Liver (tissue), 9 donors: ENCODE data around the gene RNPS1. TPM values are rescaled to one million over a fixed set of nuclear protein-coding genes. Genes with fewer than 3 reads are reported as not detected.

Source experiments
- DNase-seq: peaks from one replicate; pipeline ENCODE4 v3.0.0-alpha.2; 2017; ENCODE audit warnings: low spot score
- H3K27ac ChIP-seq, 2 donors: one replicate each; pipeline ENCODE4 v1.7.0; 2013; ENCODE audit warnings: inconsistent platforms in 2 of 2, low read length in 2 of 2, control low read depth in 1 of 2, low read depth in 1 of 2, mild to moderate bottlenecking in 1 of 2
- H3K27me3 ChIP-seq, 4 donors: one replicate each; pipeline versions ENCODE4 v1.6.1 to v1.7.0; 2013; ENCODE audit warnings: low read length in 3 of 4, inconsistent platforms in 1 of 4, mild to moderate bottlenecking in 1 of 4, moderate library complexity in 1 of 4; ENCODE audit not compliant: control insufficient read depth in 4 of 4, insufficient read depth in 4 of 4
- H3K36me3 ChIP-seq, 4 donors: one replicate each; pipeline versions ENCODE4 v1.6.1 to v1.7.0; 2013; ENCODE audit warnings: low read length in 3 of 4, mild to moderate bottlenecking in 3 of 4, low read depth in 1 of 4, moderate library complexity in 1 of 4; ENCODE audit not compliant: control insufficient read depth in 4 of 4, insufficient read depth in 3 of 4
- H3K4me1 ChIP-seq, 4 donors: one replicate each; pipeline versions ENCODE4 v1.6.1 to v1.7.0; 2013; ENCODE audit warnings: low read length in 3 of 4, mild to moderate bottlenecking in 3 of 4, moderate library complexity in 1 of 4; ENCODE audit not compliant: control insufficient read depth in 4 of 4, insufficient read depth in 4 of 4
- H3K4me3 ChIP-seq, 3 donors: one replicate each; pipeline versions ENCODE4 v1.6.1 to v1.7.0; 2013; ENCODE audit warnings: low read length in 3 of 3, control low read depth in 1 of 3, low read depth in 1 of 3, mild to moderate bottlenecking in 1 of 3
- H3K9ac ChIP-seq, 2 donors: one replicate each; pipeline ENCODE4 v1.7.0; 2013; ENCODE audit warnings: low read length in 2 of 2, mild to moderate bottlenecking in 2 of 2, moderate library complexity in 2 of 2, control low read depth in 1 of 2, low read depth in 1 of 2
- H3K9me3 ChIP-seq, 4 donors: one replicate each; pipeline versions ENCODE4 v1.6.1 to v1.7.0; 2013; ENCODE audit warnings: low read length in 3 of 4; ENCODE audit not compliant: control insufficient read depth in 4 of 4
- EGR1 ChIP-seq, 2 donors: IDR thresholded peaks; 2 replicates each; pipeline ENCODE4 v1.6.1; 2016 to 2018; ENCODE audit warnings: antibody characterized with exemption in 2 of 2, low read depth in 2 of 2
- FOXA1 ChIP-seq: IDR thresholded peaks from 2 replicates; pipeline ENCODE4 v1.6.1; 2016; ENCODE audit warnings: antibody characterized with exemption
- FOXA2 ChIP-seq: IDR thresholded peaks from 2 replicates; pipeline ENCODE4 v1.6.1; 2016; ENCODE audit warnings: antibody characterized with exemption
- GABPA ChIP-seq, 2 donors: IDR thresholded peaks in 1 of 2; conservative IDR thresholded peaks in 1 of 2; 2 replicates each; pipeline ENCODE4 v1.6.1; 2016; ENCODE audit warnings: antibody characterized with exemption in 2 of 2, mild to moderate bottlenecking in 1 of 2, moderate library complexity in 1 of 2
- HNF4A ChIP-seq, 2 donors: conservative IDR thresholded peaks; 2 replicates each; pipeline ENCODE4 v1.6.1; 2016; ENCODE audit warnings: antibody characterized with exemption in 2 of 2, mild to moderate bottlenecking in 2 of 2
- HNF4G ChIP-seq: IDR thresholded peaks from 2 replicates; pipeline ENCODE4 v1.6.1; 2016; ENCODE audit warnings: antibody characterized with exemption
- JUND ChIP-seq, 2 donors: IDR thresholded peaks; 2 replicates each; pipeline ENCODE4 v1.6.1; 2016; ENCODE audit warnings: antibody characterized with exemption in 2 of 2
- NR2F2 ChIP-seq: IDR thresholded peaks from 2 replicates; pipeline ENCODE4 v1.6.1; 2016; ENCODE audit warnings: antibody characterized with exemption
- RAD21 ChIP-seq, 2 donors: IDR thresholded peaks; 2 replicates each; pipeline ENCODE4 v1.6.1; 2016; ENCODE audit warnings: antibody characterized with exemption in 2 of 2, mild to moderate bottlenecking in 2 of 2
- RXRA ChIP-seq, 2 donors: IDR thresholded peaks; 2 replicates each; pipeline ENCODE4 v1.6.1; 2017 to 2018; ENCODE audit warnings: antibody characterized with exemption in 2 of 2, mild to moderate bottlenecking in 1 of 2
- SP1 ChIP-seq: IDR thresholded peaks from 2 replicates; pipeline ENCODE4 v1.6.1; 2018; ENCODE audit warnings: antibody characterized with exemption, mild to moderate bottlenecking
- TAF1 ChIP-seq: conservative IDR thresholded peaks from 2 replicates; pipeline ENCODE4 v1.6.1; 2016; ENCODE audit warnings: antibody characterized with exemption, mild to moderate bottlenecking
- YY1 ChIP-seq: IDR thresholded peaks from 2 replicates; pipeline ENCODE4 v1.6.1; 2016; ENCODE audit warnings: antibody characterized with exemption, mild to moderate bottlenecking
- WGBS: extraction: QIAGEN DNeasy Blood & Tissue Kit; methylation state at CpG from one replicate; pipeline ENCODE4 v1.1.7; 2013; 5-methylcytosine and 5-hydroxymethylcytosine counted together
- polyA plus RNA-seq, 2 donors: library from polyadenylated mRNA; stranded (reverse) in 1 of 2; unstranded in 1 of 2; fragments of 200-250 nt in 1 of 2; fragments of >200 nt in 1 of 2; fragmentation: Nextera tagmentation in 1 of 2; extraction: Ambion mirVana in 1 of 2; gene quantifications; one replicate each; pipeline versions ENCODE4 v1.2.1 to v1.2.3, GENCODE V29; 2013 to 2015
- total RNA-seq, 2 donors: library from RNA; depleted of rRNA; stranded (reverse); fragments of >200 nt; gene quantifications; one replicate each; pipeline ENCODE4 v1.2.3, GENCODE V29; 2014
- TF ChIP-seq, protein P1 (sequence below): fragments of 150-350 bp; IDR thresholded peaks from 2 replicates; pipeline ENCODE4 v1.5.1; 2017; ENCODE audit warnings: improper control_type of control experiment, low read depth, low read length; ENCODE audit not compliant: missing input control
- TF ChIP-seq, protein P2 (sequence below): IDR thresholded peaks from 2 replicates; pipeline ENCODE4 v1.6.1; 2016; ENCODE audit warnings: antibody characterized with exemption
- TF ChIP-seq, protein P3 (sequence below): IDR thresholded peaks from 2 replicates; pipeline ENCODE4 v1.6.1; 2016; ENCODE audit warnings: antibody characterized with exemption
- TF ChIP-seq, protein P4 (sequence below): IDR thresholded peaks from 2 replicates; pipeline ENCODE4 v1.6.1; 2016; ENCODE audit warnings: antibody characterized with exemption, mild to moderate bottlenecking
- TF ChIP-seq, protein P5 (sequence below): IDR thresholded peaks from 2 replicates; pipeline ENCODE4 v1.6.1; 2016; ENCODE audit warnings: antibody characterized with exemption
- donor health status: healthy.
- donor health status: healthy.
- donor health status: healthy.
- donor health status: healthy.
- donor health status: healthy.

The RNPS1 gene
- total and polyA plus RNA-seq, 4 donors = 31.3 to 38.2 (median 36.7) TPM

DNA sequence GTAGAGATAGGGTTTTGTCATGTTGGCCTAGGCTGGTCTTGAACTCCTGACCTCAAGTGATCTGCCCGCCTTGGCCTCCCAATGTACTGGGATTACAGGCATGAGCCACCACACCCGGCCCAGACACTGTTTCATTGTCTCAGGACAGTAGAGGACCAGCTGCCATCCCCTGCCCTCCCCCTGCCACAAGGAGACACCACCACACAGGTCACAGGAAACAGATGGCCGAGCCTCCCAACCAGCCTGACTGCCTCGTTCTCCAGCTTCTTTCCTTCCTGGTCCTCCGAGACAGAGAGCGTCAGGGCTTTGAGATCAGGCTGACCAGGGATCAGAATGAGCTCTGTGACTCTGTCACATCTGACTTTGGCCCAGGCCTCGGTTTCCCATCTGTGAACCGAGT lies 20.8 kb upstream of the RNPS1 start:
- H3K9ac ChIP-seq = no peak overlapping the region
- no peak overlapping the region for H3K27ac ChIP-seq
- WGBS = 72% methylated on average over 8 of the region's 8 CpGs
- H3K27me3 ChIP-seq = no peaks in the 10 kb centered on the region
- H3K9me3 ChIP-seq = no peaks in the 10 kb centered on the region
- no peak for DNase-seq
- H3K4me1 ChIP-seq = no peaks in the 10 kb centered on the region
- H3K36me3 ChIP-seq = no peaks in the 10 kb centered on the region
- TF ChIP-seq EGR1 (IDR thresholded peaks at IDR 0.05; ENCODE audit: low read depth in 2 of 2) (no peak), JUND (IDR thresholded peaks at IDR 0.05) (no peak), RXRA (IDR thresholded peaks at IDR 0.05) (no peak), FOXA1 (no peak), NR2F2 (no peak)
- TF ChIP-seq, protein P1, sequence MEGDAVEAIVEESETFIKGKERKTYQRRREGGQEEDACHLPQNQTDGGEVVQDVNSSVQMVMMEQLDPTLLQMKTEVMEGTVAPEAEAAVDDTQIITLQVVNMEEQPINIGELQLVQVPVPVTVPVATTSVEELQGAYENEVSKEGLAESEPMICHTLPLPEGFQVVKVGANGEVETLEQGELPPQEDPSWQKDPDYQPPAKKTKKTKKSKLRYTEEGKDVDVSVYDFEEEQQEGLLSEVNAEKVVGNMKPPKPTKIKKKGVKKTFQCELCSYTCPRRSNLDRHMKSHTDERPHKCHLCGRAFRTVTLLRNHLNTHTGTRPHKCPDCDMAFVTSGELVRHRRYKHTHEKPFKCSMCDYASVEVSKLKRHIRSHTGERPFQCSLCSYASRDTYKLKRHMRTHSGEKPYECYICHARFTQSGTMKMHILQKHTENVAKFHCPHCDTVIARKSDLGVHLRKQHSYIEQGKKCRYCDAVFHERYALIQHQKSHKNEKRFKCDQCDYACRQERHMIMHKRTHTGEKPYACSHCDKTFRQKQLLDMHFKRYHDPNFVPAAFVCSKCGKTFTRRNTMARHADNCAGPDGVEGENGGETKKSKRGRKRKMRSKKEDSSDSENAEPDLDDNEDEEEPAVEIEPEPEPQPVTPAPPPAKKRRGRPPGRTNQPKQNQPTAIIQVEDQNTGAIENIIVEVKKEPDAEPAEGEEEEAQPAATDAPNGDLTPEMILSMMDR = no peak
- TF ChIP-seq, protein P2, sequence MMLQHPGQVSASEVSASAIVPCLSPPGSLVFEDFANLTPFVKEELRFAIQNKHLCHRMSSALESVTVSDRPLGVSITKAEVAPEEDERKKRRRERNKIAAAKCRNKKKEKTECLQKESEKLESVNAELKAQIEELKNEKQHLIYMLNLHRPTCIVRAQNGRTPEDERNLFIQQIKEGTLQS = no peak
- no peak overlapping the region for H3K4me3 ChIP-seq

DNA sequence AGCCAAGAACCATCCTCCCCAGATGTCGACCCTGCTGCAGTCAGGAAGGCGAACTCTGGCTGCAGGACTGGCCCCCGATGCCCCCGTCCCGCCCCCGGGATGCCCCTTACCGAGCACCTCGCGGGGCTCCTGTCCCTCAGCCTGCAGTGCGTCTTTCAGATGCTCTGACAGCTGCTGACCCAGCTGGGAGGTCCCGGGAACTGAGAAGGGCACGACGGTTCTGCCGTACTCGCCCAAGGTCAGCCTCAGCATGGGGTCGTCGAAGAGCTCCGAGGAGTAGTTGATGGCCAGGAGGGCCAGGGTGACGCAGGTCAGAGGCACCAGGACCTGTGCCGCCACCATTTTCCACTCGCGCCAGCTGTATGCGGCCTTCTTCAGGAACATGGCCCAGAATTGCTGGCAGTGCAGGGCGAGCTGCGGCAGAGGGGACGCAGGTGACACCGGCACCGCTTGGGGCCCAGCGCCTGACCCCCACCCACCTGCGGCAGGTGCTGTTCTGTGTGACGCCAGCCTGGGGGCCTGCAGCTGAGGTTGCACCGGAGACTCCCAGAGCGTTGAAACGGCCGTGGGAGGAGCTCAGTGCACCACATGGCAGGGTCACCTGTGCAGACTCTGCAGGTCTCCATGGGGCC lies 20.1 kb upstream of the RNPS1 start:
- no peak for DNase-seq
- 89% methylated on average over 35 of the region's 35 CpGs for WGBS
- no peak for TF ChIP-seq FOXA1
- no peak for TF ChIP-seq TAF1
- no peak for TF ChIP-seq HNF4G
- TF ChIP-seq SP1 = no peak
- no peak for TF ChIP-seq EGR1 (IDR thresholded peaks at IDR 0.05; ENCODE audit: low read depth in 2 of 2)
- no peak for TF ChIP-seq RXRA (IDR thresholded peaks at IDR 0.05)
- TF ChIP-seq, protein P3, sequence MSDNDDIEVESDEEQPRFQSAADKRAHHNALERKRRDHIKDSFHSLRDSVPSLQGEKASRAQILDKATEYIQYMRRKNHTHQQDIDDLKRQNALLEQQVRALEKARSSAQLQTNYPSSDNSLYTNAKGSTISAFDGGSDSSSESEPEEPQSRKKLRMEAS = no peak
- no peak for TF ChIP-seq NR2F2

DNA sequence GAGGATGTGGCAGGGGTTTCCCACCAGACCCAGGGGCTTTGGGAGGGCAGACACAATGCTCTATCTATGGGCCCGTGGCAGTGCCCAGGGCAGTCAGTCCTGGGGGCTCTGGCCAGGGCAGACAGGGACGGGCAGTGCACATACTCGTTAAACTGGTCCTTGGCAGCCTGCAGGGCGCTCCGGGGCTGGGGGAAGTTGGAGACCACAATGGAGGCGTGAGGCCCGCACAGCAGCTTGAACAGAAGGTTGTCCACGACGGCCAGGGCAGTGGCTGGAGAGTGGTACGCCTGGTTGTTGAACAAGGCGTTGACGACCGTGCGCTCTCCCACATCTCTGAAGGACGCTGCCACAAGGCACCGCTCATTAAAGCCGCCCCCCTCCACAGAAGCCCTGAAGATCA lies 18.6 kb upstream of the RNPS1 start:
- Histone ChIP-seq H3K36me3 (no peaks in the 10 kb centered on the region), H3K27ac (no peak overlapping the region), H3K9me3 (no peaks in the 10 kb centered on the region), H3K4me1 (no peaks in the 10 kb centered on the region), H3K4me3 (no peak overlapping the region), H3K9ac (no peak overlapping the region), H3K27me3 (no peaks in the 10 kb centered on the region)
- TF ChIP-seq RAD21 (IDR thresholded peaks at IDR 0.05) (no peak), TAF1 (no peak), GABPA (IDR thresholded peaks at IDR 0.05 in 1 of 2, conservative IDR thresholded peaks at IDR 0.05 in 1 of 2) (no peak), JUND (IDR thresholded peaks at IDR 0.05) (no peak), FOXA2 (no peak), FOXA1 (no peak), EGR1 (IDR thresholded peaks at IDR 0.05; ENCODE audit: low read depth in 2 of 2) (no peak), HNF4A (conservative IDR thresholded peaks at IDR 0.05) (no peak), SP1 (no peak), YY1 (no peak), NR2F2 (no peak), HNF4G (no peak)
- TF ChIP-seq, protein P4, sequence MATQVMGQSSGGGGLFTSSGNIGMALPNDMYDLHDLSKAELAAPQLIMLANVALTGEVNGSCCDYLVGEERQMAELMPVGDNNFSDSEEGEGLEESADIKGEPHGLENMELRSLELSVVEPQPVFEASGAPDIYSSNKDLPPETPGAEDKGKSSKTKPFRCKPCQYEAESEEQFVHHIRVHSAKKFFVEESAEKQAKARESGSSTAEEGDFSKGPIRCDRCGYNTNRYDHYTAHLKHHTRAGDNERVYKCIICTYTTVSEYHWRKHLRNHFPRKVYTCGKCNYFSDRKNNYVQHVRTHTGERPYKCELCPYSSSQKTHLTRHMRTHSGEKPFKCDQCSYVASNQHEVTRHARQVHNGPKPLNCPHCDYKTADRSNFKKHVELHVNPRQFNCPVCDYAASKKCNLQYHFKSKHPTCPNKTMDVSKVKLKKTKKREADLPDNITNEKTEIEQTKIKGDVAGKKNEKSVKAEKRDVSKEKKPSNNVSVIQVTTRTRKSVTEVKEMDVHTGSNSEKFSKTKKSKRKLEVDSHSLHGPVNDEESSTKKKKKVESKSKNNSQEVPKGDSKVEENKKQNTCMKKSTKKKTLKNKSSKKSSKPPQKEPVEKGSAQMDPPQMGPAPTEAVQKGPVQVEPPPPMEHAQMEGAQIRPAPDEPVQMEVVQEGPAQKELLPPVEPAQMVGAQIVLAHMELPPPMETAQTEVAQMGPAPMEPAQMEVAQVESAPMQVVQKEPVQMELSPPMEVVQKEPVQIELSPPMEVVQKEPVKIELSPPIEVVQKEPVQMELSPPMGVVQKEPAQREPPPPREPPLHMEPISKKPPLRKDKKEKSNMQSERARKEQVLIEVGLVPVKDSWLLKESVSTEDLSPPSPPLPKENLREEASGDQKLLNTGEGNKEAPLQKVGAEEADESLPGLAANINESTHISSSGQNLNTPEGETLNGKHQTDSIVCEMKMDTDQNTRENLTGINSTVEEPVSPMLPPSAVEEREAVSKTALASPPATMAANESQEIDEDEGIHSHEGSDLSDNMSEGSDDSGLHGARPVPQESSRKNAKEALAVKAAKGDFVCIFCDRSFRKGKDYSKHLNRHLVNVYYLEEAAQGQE = no peak
- TF ChIP-seq, protein P5, sequence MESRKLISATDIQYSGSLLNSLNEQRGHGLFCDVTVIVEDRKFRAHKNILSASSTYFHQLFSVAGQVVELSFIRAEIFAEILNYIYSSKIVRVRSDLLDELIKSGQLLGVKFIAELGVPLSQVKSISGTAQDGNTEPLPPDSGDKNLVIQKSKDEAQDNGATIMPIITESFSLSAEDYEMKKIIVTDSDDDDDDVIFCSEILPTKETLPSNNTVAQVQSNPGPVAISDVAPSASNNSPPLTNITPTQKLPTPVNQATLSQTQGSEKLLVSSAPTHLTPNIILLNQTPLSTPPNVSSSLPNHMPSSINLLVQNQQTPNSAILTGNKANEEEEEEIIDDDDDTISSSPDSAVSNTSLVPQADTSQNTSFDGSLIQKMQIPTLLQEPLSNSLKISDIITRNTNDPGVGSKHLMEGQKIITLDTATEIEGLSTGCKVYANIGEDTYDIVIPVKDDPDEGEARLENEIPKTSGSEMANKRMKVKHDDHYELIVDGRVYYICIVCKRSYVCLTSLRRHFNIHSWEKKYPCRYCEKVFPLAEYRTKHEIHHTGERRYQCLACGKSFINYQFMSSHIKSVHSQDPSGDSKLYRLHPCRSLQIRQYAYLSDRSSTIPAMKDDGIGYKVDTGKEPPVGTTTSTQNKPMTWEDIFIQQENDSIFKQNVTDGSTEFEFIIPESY = no peak
- TF ChIP-seq, protein P3 = no peak
- TF ChIP-seq, protein P2 = no peak
- WGBS = 93% methylated on average over 17 of the region's 17 CpGs
- DNase-seq = no peak

More for the DNA sequence above, 20.1 kb upstream of the RNPS1 start:
- H3K4me3 ChIP-seq = no peak overlapping the region
- no peaks in the 10 kb centered on the region for H3K4me1 ChIP-seq
- H3K36me3 ChIP-seq = no peaks in the 10 kb centered on the region
- no peaks in the 10 kb centered on the region for H3K27me3 ChIP-seq
- no peak overlapping the region for H3K9ac ChIP-seq
- no peaks in the 10 kb centered on the region for H3K9me3 ChIP-seq
- H3K27ac ChIP-seq = no peak overlapping the region
